Small intestine (tissue), 7 donors: ENCODE data around the gene INPP5F. TPM values are rescaled to one million over a fixed set of nuclear protein-coding genes. Genes with fewer than 3 reads are reported as not detected.
A peak's percentile ranks its signal among the peaks of the same experiment; 100 is the strongest.

Experiments used
- DNase-seq, 2 donors: peaks; one replicate each; pipeline versions ENCODE4 v3.0.0 to v3.0.0-alpha.2; 2013
- FAIRE-seq: peaks from 2 replicates; lab custom pipeline; 2012; peaks lifted over from hg19 to GRCh38; lab: Jason Lieb, UNC
- H3K27ac ChIP-seq, 3 donors: one replicate each; pipeline ENCODE4 v1.5.1; 2013; ENCODE audit warnings: low read length in 2 of 3, mild to moderate bottlenecking in 2 of 3, control low read depth in 1 of 3, inconsistent platforms in 1 of 3, low read depth in 1 of 3, moderate library complexity in 1 of 3
- H3K27me3 ChIP-seq, 3 donors: one replicate each; pipeline ENCODE4 v1.6.1; 2013; ENCODE audit warnings: low read length in 3 of 3, inconsistent platforms in 1 of 3; ENCODE audit not compliant: control insufficient read depth in 3 of 3, insufficient read depth in 3 of 3
- H3K36me3 ChIP-seq, 3 donors: one replicate each; pipeline ENCODE4 v1.6.1; 2013; ENCODE audit warnings: low read length in 3 of 3, inconsistent platforms in 1 of 3, low read depth in 1 of 3, mild to moderate bottlenecking in 1 of 3, moderate library complexity in 1 of 3; ENCODE audit not compliant: control insufficient read depth in 3 of 3, insufficient read depth in 2 of 3
- H3K4me1 ChIP-seq, 3 donors: one replicate each; pipeline ENCODE4 v1.6.1; 2013; ENCODE audit warnings: low read length in 2 of 3, inconsistent platforms in 1 of 3, low read depth in 1 of 3, mild to moderate bottlenecking in 1 of 3, moderate library complexity in 1 of 3; ENCODE audit not compliant: control insufficient read depth in 3 of 3, insufficient read depth in 2 of 3
- H3K4me3 ChIP-seq, 3 donors: one replicate each; pipeline ENCODE4 v1.5.1; 2013; ENCODE audit warnings: low read length in 3 of 3, control low read depth in 1 of 3, inconsistent platforms in 1 of 3, low read depth in 1 of 3, mild to moderate bottlenecking in 1 of 3, moderate library complexity in 1 of 3
- H3K9me3 ChIP-seq, 2 donors: one replicate each; pipeline ENCODE4 v1.6.1; 2013; ENCODE audit warnings: low read depth in 1 of 2, low read length in 1 of 2; ENCODE audit not compliant: control insufficient read depth in 2 of 2, insufficient read depth in 1 of 2
- WGBS, 3 donors: extraction: QIAGEN DNeasy Blood & Tissue Kit; methylation state at CpG; one replicate each; pipeline ENCODE4 v1.1.7; 2013; 5-methylcytosine and 5-hydroxymethylcytosine counted together
- polyA plus RNA-seq, 4 donors: library from polyadenylated mRNA; stranded (reverse) in 3 of 4; unstranded in 1 of 4; fragments of 200-250 nt in 3 of 4; fragments of 120-200 nt in 1 of 4; gene quantifications; one replicate each; pipeline versions ENCODE4 v1.2.1 to v1.2.3, GENCODE V29; 2013
- donor health status: healthy with polysubstance abuse.
- donor health status: control.
- donor health status: control.
- donor health status: Bipolar disorder and iron deficiency.
- donor health status: healthy.

Gene INPP5F
- polyA plus RNA-seq, 4 donors = 3.5 to 14.1 (median 5.2) TPM

DNA sequence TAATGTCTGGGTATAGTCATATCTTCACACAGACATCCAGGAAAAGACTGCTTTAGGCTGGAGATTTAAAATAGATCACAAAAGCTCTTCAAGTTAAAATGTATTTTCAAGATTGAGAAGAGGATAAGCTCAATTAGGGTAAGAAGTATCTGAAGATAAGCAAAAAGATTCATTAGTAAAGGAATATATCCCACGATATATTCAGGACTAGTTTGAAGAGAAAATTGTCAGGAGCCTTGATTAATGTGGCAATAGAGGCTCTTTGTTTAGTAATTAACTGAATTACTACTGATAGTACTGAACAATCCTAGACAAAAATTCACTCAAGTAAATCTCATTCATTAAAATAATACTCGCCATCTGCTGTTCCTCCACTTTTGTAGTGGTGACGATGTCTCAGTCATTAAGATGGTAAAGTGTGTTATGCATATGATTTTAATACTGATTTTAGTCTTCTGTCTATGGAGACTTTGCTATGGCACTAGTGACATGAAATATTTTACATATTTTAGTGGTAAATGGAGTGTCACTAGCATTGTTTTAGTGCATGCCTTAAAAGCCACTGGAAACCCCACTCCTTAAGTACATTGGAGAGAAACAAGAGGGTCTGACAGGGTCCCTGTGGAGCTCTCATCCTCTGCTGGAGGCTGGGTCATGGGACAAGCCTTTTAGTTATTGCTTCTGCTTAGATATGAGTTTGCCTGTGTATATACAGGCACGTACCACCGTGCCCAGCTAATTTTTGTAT lies 32.8 kb downstream of the INPP5F start:
- H3K4me3 ChIP-seq = no peak overlapping the region
- WGBS, 3 donors = 88 to 93% (median 91%) methylated on average over 5 of the region's 5 CpGs
- peaks cover 0 to 8% (median 4%) of the 10 kb centered on the region in 3 donors for H3K4me1 ChIP-seq
- H3K9me3 ChIP-seq = no peaks in the 10 kb centered on the region
- FAIRE-seq (no peak), DNase-seq (no peak)
- H3K27ac ChIP-seq = no peak overlapping the region
- peaks cover 0 to 2% (median 0%) of the 10 kb centered on the region in 3 donors for H3K36me3 ChIP-seq
- H3K27me3 ChIP-seq = no peaks in the 10 kb centered on the region

DNA sequence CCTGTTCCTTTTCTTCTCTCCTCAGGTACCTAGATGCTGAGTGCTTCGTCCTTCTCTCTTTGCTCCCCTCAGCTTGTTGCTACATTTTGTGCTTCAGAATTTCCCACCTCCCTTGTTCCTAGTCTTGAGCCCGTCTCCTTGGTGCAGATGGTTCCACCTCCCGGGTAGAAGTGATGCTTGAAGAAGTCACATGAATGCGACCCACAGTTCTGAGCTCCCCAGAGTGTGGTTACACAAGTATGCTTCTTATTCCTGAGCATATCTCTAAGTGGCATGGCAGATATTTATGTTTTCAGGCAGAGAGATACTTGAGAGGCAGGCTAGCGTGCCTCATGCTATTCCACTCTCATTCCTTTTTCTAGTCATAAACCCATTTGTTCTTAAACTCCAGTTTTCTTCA lies 34.0 kb downstream of the INPP5F start:
- H3K4me3 ChIP-seq = no peak overlapping the region
- H3K27me3 ChIP-seq = no peaks in the 10 kb centered on the region
- FAIRE-seq (no peak), DNase-seq (no peak)
- no peaks in the 10 kb centered on the region for H3K9me3 ChIP-seq
- H3K36me3 ChIP-seq = peaks cover 0 to 2% (median 0%) of the 10 kb centered on the region in 3 donors
- 92% methylated on average over 5 of the region's 5 CpGs for WGBS, 3 donors
- H3K4me1 ChIP-seq = peaks cover 0 to 5% (median 4%) of the 10 kb centered on the region in 3 donors
- no peak overlapping the region for H3K27ac ChIP-seq

GRCh38 chr10:119761106-119761505 lies 35.3 kb downstream of the INPP5F start:
- Histone ChIP-seq H3K27ac (no peak overlapping the region), H3K4me3 (no peak overlapping the region), H3K4me1 (peaks cover 0 to 5% (median 4%) of the 10 kb centered on the region in 3 donors), H3K27me3 (no peaks in the 10 kb centered on the region), H3K36me3 (peaks cover 0 to 5% (median 0%) of the 10 kb centered on the region in 3 donors), H3K9me3 (no peaks in the 10 kb centered on the region)
- FAIRE-seq (no peak), DNase-seq (no peak)
- WGBS, 3 donors = 78 to 94% (median 88%) methylated on average over 3 of the region's 3 CpGs

DNA sequence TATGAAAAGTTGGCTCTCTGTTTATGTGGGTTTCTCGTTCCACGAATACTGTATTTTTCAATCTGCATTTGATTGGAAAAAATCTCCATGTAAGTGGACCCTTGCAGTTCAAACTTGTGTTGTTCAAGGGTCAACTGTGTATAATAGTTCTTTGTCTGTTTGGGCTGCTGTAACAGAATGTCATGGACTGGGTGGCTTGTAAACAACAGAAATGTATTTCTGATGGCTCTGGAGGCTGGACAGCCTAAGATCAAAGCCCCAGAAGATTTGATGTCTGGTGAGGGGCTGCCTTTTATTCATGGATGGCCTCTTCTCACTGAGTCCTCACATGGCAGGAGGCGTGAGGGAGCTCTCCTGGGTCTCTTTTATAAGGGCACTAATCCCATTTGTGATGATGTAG lies 36.2 kb downstream of the INPP5F start:
- no peak overlapping the region for H3K27ac ChIP-seq
- DNase-seq = no peak
- 88 to 96% (median 95%) methylated on average over 3 of the region's 3 CpGs for WGBS, 3 donors

DNA sequence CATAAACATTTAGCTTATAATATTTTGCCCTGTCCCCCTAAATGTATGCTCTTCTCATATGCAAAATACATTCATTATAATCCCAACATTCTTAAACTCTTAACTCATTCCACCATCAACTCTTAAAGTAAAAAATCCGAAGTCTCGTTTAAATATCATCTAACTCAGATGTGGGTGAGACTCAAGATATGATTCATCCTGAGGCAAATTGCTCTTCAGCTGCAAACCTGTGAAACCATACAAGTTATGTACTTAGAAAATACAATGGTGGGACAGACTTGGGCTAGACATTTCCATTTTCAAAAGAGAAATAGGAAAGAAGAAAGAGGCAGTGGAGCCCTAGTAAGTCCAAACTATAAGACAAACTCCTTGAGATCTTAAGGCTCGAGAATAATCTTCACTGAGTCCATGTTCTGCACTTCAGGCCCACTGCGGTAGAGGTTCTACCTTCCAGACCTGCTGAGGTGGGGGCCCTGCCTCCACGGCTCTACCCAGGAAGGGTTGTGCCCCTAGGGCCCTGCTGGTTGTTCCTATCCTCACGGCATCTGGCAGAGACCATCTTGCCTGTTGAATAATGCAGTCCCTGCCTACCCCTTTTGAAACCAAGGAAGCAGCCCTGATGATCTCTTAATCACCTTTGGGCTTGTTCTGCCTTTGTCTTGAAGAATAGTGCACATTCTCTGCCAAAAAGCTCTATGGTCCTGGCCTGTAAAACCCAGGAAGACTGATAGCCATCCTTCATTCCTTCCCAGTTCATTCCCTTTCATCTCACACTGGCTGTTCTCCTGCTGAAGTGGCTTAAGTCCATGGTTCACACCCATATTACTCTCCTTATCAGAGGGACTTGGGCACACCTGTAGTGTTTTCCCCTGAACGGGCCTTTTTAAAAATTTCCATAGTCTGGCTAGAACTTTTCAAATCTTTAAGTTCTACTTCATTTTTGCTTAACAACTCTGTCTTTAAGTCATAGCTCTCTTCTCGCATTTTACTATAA lies 37.3 kb downstream of the INPP5F start:
- DNase-seq = peak; percentile 38 to 61
- H3K9me3 ChIP-seq = no peaks in the 10 kb centered on the region
- H3K27ac ChIP-seq = no peak overlapping the region
- H3K4me1 ChIP-seq = peaks cover 0 to 5% (median 4%) of the 10 kb centered on the region in 3 donors
- peaks cover 0 to 5% (median 0%) of the 10 kb centered on the region in 3 donors for H3K36me3 ChIP-seq
- H3K27me3 ChIP-seq = no peaks in the 10 kb centered on the region
- 59 to 77% (median 67%) methylated on average over 8 of the region's 8 CpGs for whole genome bisulfite sequencing, 3 donors
- FAIRE-seq = no peak
- H3K4me3 ChIP-seq = no peak overlapping the region

More for the DNA sequence above, 36.2 kb downstream of the INPP5F start:
- Histone ChIP-seq H3K36me3 (peaks cover 0 to 5% (median 0%) of the 10 kb centered on the region in 3 donors), H3K4me3 (no peak overlapping the region), H3K27me3 (no peaks in the 10 kb centered on the region), H3K9me3 (no peaks in the 10 kb centered on the region), H3K4me1 (peaks cover 0 to 5% (median 4%) of the 10 kb centered on the region in 3 donors)
- no peak for FAIRE-seq

GRCh38 chr10:119768455-119769094 lies 42.7 kb downstream of the INPP5F start:
- Histone ChIP-seq H3K27me3 (no peaks in the 10 kb centered on the region), H3K36me3 (peaks cover 0 to 3% (median 0%) of the 10 kb centered on the region in 3 donors), H3K4me3 (no peak overlapping the region), H3K9me3 (no peaks in the 10 kb centered on the region), H3K27ac (no peak overlapping the region), H3K4me1 (no peaks in the 10 kb centered on the region)
- WGBS, 3 donors = 53 to 61% (median 58%) methylated on average over 4 of the region's 4 CpGs
- FAIRE-seq (no peak), DNase-seq (peak in 1 of 2 donors; percentile 6)

GRCh38 chr10:119769886-119770285 lies 44.0 kb downstream of the INPP5F start:
- Histone ChIP-seq H3K36me3 (peaks cover 0 to 3% (median 0%) of the 10 kb centered on the region in 3 donors), H3K9me3 (no peaks in the 10 kb centered on the region), H3K27me3 (no peaks in the 10 kb centered on the region), H3K27ac (no peak overlapping the region), H3K4me3 (no peak overlapping the region), H3K4me1 (no peaks in the 10 kb centered on the region)
- WGBS, 3 donors = 56 to 57% (median 56%) methylated on average over 2 of the region's 2 CpGs
- DNase-seq = no peak
- no peak for FAIRE-seq

DNA sequence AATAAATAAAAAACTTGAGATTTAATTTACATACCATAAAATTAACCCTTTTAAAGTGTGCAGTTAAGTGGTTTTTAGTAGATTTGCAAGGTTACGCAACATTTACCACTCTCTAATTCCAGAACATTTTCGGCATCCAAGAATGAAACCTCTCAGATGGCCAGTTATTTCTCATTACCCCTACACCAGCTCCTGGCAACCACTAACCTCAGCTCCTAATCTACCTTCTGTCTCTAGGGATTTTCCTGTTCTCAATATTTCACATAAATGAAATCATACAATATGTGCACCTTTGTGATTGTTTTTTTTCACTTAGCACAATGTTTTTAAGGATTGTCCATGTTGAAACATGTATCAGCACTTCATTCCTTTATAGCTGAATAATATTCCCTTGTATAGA lies 45.1 kb downstream of the INPP5F start:
- H3K27ac ChIP-seq = no peak overlapping the region
- no peaks in the 10 kb centered on the region for H3K36me3 ChIP-seq
- no peaks in the 10 kb centered on the region for H3K9me3 ChIP-seq
- H3K4me1 ChIP-seq = no peaks in the 10 kb centered on the region
- H3K27me3 ChIP-seq = no peaks in the 10 kb centered on the region
- H3K4me3 ChIP-seq = no peak overlapping the region
- DNase-seq = no peak
- no peak for FAIRE-seq
- 87 to 97% (median 94%) methylated on average over 2 of the region's 2 CpGs for WGBS, 3 donors
